DMS153 (cell line): ENCODE measurements around the gene BLOC1S1.

Experiments used
- DNase-seq: peaks from one replicate; lab custom pipeline; 2025; lab: John Stamatoyannopoulos, UW

Gene BLOC1S1

DNA sequence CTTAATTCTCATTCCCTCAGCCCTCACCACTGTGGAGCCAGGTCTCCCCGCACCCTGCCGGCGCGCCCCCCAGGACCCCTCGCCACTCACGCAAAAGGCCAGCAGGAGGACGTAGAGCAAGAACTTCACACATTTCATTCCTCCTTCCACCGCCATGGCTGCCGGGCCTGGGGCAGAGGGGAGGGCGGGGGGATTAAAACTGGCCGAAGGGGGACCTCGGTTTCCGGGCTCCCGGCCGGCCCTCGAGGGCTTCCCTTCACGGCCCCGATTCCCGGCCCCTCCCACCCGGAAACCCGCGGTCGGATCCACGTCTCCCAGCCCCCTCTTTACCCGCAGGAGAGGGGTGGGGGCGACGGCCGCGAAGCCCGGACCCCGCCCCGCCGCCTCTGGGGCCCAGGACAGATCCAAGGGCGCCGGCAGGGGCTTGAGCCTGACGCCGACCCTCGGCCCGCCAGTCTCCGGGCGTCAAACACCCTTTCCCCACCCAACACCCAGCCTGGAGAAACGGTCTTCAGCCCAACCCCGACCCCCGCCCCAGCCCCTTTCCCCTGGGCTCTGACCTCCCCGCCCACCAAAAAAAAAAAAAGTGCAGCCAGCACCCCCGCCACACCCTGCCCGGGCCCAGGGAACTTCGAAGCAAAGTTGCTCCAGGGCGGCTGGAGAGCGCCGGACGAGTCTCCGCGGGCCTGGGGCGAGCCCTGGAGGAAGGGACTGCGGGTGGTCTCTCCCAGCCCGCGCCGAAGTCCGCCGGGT is 12.5 kb downstream of the BLOC1S1 start:
- DNase-seq, result peak; percentile 54

DNA sequence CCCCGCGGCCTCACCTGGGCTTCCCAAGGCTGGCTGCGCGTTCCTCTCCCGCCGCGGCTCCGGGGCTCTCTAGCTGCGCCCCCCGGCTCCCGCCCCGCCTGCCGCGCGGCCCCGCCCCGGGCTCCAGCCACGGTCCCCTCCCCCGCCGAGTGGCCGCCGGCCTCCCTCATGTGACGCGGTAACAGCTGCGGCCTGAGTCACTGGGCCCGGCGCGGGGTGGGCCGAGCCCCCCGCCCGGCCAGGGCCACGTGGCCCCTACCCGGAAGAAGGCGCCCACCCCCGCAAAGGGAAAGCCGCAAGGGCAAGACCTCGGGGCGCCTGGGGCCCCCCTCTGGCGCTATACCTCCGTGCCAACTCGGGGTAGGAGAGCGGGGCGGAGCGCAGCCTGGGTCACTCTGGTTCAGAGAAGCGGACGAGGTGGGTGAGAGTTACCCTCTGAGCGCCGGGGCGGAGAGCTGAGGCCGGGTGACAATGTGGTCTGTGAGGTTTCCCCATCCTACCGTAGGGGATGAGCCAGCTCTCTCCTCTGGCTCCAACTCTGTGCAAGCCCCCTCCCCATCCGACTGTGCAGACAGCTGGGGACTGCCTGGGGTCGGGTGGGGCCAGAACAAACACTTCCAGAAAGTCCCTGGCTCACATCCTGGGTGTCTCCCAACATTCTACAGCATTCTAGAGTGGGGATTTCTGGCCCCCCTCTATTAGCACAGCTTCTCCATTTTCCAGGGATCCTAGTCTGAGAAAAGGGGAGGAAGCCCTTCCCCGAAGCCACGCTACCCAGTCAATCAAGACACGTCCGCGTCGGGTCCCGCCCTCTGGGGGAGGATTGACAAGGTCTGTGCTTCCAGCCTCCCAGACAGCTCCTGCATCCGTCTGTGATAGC is 13.3 kb downstream of the BLOC1S1 start, which contains the start of gene CD63:
Gene CD63, minus strand, starts transcription at position 71 of the 880 bp plus-strand sequence. CDS start 668 bp downstream, outside the sequence.
- DNase-seq, result peak; percentile 73

DNA sequence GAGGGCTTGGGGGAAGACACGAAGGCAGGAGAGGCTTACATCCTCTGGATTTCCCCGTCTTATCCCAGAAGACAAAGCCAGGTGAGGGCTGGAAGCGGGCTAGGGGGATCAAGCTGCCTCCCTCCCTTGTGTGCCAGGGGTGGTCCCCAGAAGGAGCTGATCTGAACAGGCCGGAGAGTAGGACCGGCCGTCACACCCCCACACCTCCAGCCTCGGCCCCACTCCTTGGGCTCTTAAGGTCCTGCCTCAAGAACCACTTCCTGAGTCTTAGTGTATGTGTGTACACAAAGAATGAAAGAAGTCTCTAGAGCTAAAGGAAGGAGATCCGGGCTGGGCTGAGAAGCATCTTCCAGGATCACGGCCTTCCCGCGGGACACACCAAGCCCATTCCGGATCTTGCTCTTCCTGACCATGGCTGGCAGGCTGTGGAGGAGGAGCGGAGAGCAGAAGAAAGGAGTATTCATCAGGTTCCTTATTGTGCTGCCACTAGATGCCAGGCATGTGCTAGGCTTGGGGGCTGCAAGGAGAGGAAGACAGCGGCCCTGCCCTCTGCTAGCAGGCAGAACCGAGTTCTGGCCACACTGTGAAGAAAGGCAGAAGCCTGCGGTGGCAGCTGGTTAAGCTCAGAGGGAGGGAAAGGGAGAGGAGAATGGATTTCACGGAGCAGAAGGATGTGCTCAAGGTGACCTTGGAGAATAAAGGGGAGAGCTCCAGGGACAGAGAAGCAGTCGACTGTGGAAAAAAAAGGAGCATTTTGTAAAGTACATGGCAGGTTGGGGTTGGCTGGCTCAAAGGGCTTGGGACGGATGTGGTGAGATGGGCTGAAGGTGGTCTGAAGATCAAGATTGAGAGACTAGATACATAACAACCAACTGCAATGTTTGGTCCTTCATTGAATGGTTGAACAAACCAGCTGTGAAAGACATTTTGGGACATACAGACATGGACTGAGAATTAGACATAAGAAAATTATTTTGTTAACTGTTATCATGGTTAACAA is 14.3 kb downstream of the BLOC1S1 start:
- DNase-seq, result no peak

DNA sequence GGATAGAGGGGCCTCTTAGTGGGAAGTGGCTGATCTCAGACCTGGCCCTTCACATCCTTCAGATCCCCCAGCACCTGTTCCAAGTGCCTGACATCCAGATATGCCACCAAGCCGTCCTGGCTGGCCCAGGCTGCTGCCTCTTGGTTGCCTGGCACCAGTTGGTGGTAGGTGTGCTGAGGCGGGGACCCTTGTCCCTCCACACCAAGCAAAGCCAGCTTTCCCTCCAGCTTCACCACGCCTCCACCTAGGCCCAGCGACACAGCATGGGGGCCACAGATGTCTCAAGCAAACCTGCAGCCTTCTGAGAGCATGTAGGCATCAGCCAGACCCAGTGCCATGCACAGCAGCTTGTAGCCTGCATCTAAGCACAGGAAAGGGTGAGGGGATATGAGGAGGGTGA is 16.4 kb downstream of the BLOC1S1 start:
- no peak for DNase-seq

DNA sequence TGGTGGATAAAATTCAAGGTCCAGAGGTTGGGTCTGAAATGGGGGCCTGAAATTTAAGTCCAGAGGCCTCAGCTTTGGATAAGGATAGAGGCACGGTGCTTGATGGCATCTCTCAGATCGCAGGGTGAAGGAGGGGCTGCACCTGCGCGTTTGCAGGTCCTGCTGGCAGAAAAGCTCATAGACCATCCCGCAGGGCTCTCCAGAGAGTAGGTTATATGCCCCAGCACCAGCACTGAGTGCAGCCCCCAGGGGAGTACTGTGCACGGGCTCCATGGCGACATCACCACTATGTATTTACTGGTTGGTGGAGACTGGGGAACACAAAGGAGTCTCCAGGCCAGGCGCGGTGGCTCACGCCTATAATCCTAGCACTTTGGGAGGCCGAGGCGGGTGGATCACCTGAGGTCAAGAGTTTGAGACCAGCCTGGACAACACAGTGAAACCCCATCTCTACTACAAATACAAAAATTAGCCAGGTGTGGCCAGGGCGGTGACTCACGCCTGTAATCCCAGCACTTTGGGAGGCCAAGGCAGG is 17.2 kb downstream of the BLOC1S1 start:
- DNase-seq, result no peak

DNA sequence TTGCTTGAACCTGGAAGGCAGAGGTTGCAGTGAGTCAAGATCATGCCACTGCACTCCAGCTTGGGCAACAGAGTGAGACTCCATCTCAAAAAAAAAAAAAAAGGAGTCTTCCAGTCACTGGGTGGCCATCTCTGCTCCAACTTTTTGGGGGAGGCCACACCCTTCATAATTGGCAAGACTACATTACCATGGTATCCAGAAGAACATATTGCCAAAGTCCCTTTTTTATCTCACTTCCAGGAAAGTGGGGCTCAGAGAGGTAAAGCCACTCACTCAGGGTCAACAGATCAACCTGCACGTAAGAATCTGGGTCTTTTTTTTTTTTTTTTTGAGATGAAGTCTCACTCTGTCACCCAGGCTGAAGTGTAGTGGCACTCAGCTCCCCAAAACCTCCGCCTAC is 18.0 kb downstream of the BLOC1S1 start:
- DNase-seq, result no peak

DNA sequence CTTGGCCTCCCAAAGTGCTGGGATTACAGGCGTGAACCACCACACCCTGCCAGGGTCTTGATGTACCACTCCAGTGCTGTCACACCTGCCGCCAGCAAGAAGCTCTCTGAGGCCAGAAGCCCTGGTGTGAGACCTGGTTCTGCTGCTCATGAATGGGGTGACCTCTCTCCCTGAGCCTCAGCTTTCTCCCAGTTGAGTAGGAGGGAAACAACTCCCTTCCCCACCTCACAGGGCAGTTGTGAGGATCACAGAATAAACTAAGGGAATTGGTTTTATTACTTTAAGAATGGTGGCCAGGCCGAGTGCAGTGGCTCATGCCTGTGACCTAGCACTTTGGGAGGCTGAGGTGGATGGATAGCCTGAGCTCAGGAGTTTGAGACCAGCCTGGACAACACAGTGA is 18.7 kb downstream of the BLOC1S1 start:
- no peak for DNase-seq

DNA sequence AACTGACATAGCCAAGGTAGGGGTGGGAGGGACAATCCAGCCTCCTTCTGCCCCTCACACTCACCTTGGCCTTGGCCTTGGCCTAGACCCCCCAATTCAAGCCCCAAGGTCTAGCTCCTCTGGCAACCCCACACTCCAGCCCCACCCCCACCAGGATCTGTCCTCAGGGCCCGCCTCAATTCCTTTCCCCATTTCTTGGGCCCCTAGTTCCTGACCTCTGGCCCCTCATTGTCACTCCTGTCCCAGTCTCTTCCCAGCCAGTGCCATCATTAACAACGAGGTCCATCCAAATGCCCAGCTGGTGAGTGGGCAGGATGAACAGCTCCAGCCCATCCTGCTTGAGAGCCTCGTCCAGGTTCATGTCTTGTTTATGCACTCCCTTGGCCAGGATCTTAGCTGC is 20.2 kb downstream of the BLOC1S1 start:
- DNase-seq, result no peak

DNA sequence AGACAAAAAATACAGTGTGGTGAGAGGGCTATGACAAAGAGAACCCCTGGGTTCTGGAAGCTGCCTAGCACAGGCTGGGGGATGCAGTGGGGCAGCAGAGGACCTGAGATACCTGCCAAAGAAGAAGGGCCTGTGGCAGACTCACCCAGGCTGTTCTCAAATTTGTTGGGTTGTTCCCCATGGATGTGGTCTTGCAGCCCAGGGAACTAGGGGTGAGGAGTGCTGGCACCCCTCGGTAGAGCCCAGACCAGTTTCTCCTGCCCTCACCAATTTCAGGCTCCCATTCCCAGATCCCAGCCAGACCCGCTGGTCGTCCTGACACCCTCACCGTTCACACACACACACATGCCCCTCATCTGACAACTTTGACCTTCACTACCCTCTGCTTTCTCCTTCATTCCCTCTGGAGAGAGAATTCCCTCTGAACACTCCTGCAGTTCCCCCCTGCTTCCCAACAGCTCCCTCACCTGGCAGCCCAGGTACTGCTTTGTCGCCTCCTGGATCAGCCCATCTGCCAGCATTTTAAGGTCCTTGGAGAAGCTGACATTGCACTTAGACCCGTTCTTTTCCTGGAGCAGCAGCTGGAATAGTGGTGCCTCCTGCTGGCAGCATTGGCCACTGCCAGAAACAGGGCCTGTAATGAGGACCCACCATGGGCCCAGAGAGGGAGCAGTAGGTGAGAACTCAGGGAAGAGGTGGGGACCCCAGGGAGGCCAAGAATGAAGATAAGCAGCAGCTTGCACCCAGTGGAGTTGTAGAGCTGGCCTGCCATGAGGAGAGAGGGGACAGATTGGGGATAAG is 21.1 kb downstream of the BLOC1S1 start:
- DNase-seq, result peak; percentile 84

DNA sequence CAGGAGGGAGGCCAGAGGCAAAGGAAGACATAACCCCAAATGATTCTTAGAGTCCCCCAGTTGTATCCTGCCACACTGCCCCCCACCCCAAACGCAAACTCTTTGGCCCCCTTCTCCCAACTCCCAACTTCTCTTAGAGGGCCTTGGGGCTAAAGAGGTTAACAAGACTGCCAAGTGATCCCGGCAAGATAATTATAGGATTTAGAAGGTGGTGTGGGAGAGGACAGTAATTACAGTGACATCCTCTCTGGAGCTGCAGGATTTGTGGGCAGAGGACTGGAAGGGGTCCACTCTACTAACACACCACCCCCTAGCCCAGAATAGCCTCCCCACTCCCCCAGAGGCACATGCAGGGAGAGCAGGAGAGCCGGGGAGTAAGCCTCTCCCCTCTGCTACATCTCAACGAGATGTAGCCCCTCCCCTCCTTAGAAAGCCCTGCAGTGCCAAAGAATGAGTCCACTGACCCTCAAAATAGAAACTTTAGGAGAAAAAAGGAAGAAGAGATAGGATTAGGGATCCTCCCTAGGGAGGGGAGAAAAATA is 21.8 kb downstream of the BLOC1S1 start:
- no peak for DNase-seq

DNA sequence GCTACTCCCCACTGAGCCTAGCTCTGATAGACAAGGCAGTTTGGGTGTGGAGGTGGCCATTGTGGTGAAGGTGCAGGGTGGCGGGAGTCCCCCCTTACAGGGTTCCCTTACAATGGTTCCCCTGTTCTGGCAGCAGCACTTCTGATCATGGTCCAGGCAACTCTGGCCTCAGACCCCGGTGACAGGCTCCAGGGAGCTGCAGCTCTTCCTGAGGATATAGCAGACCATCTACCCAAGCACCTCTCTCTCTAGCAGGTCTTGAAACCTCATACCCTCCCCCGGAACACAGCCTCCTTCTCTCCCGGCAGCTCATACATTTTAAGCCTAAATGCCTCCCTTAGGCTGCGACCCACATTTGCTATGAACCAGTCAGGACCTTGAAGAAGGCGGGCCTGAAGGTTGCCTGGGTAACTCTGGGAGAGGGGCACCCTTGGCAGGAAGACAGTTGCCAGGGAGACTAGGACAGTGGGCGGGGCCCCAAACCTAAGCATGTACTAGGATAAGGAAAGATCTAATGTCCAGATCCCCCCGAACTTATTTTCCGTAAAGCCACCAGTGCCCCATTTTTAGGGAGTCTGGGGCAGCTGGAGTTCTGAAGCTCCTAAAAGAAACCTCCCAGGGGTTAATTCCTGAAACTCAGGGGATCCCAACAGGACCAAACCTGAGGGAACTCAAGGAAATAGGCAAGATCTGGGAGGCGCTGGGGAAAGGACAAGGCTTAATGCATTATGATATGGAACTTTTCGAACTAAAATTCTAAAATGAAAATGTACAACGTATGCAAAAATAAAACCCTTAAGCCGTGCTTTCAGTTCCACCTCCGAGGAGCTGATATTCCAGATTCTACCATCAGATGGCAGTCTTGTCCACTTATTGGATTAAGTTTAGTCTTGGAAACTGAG is 22.5 kb downstream of the BLOC1S1 start:
- DNase-seq, result peak; percentile 64

DNA sequence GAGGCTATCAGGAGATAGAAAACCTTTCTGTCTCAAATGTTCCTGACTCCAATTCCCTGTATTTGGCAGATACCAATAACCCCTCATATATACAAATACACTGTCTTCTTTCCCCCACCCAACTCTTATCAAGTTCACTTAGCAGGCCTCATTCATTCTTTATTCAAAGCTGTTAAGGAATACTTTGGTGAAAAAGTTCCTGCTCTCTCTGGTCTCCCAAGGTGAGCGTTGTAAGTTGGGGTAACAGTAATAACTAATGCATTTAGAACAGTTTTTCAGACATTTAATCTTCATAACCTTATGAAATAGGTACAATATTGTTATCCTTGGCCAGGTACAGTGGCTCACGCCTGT is 23.2 kb downstream of the BLOC1S1 start:
- DNase-seq, result no peak

DNA sequence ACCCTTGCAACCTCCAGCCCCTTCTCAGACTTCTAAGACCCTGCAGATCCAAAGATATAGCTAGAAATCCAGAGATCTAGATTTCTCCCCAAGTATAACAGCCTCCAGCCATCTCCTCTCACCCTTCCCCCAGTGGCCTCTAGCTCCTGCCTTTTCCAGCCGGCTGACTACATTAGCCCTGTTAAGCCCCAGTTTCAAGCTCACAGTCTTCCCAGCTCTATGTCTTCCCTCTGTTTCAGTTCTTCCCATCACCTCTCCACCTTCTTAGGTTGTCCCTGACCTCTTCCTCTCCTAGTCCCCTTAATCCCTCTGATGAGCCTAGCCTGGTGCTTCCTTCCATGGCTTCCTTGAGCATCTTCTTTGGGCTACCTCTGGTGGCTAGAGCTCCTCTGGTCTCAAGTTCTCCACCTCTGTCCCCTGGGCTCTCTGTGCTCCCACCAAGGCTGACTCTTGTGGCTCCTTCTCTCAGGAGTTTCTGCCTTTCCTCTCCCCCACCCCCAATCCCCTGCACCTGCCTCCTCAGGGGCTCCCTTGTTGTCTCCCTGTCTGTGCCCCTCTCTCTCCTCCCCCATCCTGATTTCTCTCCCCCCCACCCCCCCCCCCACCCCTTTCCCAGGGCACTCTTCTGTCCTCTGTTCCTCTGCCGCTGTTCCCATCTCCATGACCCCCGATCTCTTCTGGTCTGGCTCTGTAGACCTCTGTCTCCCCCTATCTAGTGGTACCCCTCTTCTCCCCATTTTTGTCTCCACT is 26.3 kb downstream of the BLOC1S1 start:
- DNase-seq, result no peak

DNA sequence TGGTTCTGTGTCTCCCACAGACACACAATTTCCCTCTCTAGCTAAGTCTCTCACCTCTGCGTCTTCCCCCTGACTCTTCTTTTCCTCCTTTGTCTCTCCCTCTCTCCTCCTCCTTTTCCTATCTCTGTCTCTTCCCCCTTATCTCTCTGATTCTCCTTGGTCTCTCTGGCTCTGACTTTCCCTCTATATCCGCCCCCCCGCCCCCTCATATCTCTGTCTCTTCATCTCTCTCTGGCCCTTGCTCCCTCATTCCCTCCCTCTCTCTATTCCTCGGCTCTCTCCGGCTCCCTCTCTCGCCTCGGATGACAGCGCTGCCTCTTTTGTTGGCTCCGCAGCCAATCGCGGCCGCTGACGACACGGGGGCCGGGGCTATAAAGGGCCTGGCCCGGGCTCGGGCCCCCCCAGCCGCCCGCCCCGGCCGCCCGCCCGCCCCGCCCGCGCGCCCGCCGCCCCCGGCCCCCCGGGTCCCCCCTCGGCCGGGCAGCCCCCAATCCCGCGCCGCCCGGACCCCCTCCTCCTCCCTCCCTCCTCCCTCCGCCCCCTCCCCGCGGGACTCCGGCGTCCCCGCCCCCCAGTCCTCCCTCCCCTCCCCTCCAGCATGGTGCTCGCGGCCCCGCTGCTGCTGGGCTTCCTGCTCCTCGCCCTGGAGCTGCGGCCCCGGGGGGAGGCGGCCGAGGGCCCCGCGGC is 27.0 kb downstream of the BLOC1S1 start, which contains the start of gene GDF11:
Gene GDF11, plus strand, starts transcription at position 404 of the 687 bp plus-strand sequence. Its CDS starts 195 bp downstream, at position 599.
- peak; percentile 52 for DNase-seq

DNA sequence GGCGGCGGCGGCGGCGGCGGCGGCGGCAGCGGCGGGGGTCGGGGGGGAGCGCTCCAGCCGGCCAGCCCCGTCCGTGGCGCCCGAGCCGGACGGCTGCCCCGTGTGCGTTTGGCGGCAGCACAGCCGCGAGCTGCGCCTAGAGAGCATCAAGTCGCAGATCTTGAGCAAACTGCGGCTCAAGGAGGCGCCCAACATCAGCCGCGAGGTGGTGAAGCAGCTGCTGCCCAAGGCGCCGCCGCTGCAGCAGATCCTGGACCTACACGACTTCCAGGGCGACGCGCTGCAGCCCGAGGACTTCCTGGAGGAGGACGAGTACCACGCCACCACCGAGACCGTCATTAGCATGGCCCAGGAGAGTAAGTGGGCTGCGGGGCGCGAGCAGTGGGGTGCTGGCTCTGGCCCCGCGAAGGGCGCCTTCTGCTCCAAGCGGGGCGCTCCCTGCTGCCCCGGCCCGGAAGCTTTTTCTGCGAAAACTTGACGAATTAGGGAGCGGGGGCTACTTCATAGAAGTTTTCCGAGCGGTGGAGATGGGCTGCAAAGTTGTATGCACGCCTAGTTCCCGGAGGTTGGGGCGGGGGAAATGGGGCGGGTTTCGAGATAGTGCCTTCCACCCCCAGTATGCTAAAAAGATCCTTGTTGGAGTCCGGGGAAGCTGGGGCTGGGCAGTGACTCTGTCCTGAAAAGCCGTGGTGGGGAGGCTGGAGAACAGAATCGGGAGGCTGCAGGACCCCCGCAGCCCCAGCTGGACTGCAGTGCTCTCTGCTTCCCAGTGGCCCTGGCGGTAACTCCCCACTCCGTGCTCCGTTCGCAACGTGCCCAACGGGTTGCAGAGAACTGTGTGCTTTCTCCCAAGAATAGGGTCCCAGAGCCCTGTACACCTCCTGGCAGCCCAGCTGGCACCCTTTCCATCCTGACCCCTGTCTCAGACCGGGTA is 27.8 kb downstream of the BLOC1S1 start:
- DNase-seq, result no peak

DNA sequence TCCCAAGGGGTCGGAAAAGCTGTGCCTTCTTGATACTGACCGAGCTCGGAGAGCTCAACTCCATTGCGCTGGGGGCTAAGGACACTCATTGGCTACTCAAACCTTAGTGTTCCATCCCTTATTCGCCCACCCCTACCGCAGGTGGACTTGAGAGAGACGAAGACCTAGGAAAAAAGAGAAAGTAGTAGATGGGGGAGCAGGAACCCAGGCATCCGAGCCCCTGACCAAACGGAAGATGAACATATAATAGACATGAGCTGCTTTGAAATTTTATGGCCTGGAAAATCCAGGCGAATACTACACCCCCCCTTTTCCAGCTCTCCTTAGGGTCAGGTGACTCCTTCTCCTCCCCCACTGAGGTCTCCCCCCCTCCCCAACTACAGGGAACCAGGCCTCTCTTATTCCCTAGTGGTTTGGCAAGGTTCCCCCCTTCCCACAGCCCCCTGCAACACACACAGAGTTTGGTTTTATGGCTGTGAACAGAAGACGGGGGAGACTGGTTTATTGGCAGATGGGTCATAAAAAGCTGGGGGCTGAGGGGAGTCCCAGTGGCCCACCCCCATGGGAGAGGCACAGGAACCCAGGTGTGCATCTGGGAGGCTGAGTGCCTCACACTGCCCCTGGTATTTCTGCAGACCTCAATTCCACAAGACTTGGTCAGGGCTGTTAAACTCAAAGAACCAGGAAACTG is 28.6 kb downstream of the BLOC1S1 start:
- peak; percentile 20 for DNase-seq
